Colon (tissue), 2 donors: ENCODE measurements around the gene ARFGAP3.

Experiments
- FAIRE-seq: peaks from 2 replicates; lab custom pipeline; 2012; peaks lifted over from hg19 to GRCh38; lab: Jason Lieb, UNC
- donor health status: control.
- donor health status: control.

The ARFGAP3 gene

DNA sequence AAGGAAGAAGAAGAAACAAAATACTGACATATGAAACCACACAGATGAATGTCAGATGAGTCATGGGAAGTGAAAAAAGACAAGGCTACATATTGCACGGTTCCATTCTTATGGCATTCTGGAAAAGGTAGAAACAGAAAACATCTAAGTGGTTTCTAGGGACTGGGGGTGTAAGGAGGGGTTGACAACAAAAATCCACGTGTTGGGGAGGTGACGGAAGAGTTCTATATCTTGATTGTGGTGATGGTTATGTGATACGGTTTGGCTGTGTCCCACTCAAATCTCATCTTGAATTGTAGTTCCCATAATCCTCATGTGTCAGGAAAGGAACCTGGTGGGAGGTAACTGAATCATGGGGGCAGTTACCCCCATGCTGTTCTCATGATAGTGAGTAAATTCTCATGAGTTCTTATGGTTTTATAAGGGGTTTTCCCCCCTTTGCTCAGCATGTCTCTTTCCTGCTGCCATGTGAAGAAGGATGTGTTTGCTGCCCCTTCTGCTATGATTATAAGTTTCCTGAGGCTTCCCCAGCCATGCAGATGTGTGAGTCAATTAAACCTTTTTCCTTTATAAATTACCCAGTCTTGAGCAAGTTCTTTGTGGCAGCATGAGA, 6.4 kb upstream of the ARFGAP3 start:
- FAIRE-seq, result no peak

DNA sequence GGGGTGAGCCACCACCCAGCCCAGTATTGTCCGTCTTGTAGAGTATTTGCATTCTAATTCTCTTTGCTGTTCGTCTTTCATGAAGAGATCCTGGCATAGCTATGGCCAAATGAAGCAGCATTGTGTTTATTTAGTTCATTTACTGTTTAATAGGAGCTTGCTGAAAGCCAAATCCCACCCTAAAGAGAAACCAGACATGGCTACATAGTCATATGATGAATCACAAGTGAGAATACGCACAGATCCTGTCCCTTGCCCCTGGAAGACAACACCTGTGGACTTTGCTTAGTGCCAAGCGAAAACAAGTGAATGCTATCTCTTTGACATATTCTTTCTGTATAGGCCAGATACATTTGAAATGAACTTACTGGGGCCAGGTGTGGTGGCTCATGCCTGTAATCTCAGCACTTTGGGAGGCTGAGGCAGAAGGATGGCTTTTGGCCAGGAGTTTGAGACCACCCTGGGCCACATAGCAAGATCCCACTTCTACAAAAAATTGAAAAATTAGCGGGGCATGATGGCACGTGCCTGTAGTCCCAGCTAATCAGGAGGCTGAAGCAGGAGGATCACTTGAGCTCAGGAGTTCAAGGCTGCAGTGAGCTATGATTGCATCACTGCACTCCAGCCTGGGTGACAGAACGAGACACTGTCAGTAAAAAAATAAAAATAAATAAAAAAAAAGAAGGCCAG, 5.1 kb upstream of the ARFGAP3 start:
- FAIRE-seq, result no peak

DNA sequence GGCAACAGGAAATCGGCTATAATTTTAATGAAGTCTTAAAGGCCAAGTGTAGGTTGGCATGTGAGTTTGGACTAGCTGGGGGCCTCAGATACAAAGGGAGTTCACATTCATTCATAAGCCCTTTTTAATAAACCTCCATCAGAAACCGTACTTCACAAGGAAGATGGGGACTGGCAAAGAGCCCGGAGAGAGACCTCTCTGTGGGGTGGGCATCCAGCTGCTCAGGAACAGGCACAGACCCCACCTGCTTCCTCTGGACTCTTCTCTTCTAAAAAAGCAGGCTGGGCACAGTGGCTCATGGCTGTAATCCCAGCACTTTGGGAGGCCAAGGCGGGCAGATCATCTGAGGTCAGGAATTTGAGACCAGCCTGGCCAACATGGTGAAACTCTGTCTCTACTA, 3.9 kb upstream of the ARFGAP3 start:
- no peak for FAIRE-seq

DNA sequence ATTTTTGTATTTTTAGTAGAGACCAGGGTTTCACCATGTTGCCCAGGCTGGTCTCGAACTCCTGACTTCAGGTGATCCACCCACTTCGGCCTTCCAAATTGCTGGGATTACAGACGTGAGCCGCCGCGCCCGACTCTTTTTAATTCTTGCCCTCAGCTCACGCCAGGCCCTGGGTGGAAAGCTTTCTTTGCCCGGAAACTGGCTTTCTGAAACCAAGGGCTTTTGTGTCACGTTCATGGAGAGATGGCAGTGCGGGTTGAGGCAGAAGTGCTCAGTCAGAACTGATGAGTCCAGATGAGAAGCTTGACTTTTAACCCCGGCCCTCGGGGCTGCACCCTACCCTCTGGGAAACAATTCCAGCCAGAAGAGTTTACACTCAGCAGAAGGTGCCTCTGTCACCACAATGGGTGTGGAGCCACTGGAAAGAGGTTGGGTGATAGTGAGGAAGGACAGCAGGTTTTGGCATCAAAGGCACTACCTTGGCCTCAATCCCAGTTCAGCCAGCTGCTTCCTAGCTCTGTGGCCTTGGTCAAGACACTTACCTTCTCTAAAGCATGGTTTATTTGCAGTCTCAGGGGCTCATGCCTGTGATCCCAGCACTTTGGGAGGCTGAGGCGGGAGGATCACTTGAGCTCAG, 890 bp upstream of the ARFGAP3 start:
- no peak for FAIRE-seq

DNA sequence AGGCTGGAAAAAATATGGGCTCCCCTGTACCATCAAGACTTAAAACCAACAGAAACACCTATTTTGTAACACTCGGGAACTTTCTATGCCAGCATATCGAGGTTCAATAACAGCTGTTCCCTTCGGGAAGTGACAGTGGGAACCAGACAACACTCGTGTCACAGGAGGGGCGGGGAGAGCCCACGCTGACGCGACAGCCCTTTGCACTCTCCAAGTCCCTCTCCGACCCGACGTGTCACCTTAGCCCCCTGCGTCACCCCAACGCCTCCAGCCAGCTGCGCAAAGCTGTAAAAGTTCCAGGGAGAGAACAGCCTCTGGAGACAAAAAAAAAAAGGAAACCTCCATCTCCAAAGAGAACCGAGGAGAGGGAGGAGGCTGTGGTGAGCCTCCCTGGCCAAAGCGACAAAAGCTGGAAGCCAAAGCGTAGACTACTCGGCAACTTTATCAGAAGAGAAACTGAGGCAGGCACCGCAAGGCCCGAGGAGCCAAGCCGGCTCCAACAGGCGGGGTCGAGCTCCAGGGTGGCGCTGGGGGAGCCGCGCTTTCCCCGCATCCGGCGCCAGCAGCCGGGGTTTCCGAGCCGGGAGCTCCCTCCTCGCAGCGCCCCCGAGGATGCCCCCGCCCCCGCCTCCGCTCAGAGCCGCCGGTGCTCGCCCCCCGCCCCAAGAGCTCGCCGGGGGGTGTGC, 751 bp downstream of the ARFGAP3 start:
- FAIRE-seq, result no peak

DNA sequence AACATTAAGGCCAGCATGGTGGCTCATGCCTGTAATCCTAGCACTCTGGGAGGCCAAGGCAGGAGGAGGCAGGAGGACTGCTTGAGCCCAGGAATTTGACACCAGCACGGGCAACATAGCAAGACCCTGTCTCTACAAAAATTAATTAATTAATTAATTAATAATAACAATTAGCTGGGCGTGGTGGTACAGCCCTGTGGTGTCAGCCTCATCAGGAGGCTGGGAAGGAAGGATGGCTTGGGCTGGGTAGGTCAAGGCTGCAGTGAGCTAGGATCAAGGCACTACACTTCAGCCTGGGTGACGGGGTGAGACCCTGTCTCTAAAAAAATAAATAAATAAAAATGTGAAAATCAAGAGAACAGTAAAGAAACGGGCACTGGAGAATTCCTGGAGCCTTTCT, 1.4 kb downstream of the ARFGAP3 start:
- no peak for FAIRE-seq

DNA sequence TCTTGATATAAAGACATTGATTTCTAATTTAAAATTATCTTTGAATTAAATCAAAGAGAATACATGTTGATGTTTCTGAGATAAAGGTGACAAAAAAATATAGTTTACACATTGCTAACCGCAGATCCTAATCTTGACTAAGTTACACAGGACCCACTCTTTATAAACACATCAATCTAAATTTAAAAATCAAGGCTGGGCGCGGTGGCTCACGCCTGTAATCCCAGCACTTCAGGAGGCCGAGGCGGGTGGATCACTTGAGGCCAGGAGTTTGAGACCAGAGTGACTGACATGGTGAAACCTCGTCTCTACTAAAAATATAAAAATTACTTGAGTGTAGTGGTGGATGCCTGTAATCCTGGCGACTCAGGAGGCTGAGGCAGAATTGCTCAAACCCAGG, 1.9 kb downstream of the ARFGAP3 start:
- no peak for FAIRE-seq

DNA sequence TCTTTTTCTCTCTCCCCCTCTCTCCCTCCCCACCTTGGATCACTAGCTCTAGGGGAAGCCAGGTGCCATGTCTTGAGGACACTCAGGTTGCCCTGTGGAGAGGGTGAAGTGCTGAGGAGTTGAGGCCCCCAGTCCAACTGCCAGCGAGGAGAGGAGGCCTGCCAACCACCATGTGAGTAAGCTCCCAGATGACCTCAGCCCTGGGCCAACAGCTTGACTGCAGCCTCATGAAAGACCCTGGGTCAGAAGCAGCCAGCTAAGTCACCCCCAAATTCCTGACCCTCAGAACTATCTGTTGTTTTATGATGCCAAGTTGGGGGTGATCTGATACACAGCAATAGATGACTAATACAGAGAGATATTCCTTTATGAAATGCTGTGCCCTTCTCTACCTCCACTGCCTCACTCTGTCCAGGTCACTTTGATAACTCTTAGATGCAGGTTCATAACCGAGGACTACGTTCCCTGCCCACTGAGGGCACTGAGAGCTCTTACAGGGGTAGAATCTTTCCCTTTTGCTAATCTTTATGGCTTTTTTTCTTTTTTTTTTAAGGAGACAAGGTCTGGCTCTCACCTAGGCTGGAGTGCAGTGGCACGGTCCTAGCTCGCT, 8.0 kb downstream of the ARFGAP3 start:
- FAIRE-seq, result no peak

DNA sequence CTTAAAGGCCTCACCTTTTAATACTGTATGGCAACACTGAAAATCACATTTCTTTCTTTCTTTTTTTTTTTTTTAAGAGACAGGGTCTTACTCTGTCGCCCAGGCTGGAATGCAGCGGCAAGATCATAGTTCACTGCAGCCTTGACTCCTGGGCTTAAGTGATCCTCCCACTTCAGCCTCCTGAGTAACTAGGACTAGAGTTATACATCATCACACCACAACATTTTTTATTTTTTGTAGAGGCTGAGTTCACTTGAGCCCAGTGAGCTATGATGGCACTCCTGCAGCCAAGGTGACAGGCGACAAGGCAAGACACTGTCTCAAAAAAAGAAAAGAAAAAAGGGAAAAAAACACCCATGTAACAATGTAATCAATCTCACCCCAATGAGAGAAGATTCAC, 10.0 kb downstream of the ARFGAP3 start:
- no peak for FAIRE-seq

DNA sequence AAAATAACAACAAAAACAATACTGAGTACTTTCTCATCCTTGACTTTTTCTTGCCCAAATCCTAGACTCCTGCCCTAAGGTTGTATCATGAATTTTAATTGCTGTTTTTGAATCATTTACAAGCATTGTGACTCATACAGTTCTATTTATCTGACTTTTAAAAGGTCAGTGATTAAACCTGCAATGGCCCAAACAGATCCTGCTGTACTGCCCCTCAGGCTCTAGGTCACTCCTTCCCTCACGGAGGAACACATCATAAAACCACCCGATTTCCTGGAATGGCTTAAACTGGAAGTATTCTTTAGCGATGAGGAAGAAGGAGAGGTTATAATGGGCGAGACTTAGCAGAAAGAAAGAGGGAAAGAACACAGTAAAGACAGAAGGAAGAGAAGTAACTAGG, 12.3 kb downstream of the ARFGAP3 start:
- FAIRE-seq, result no peak

DNA sequence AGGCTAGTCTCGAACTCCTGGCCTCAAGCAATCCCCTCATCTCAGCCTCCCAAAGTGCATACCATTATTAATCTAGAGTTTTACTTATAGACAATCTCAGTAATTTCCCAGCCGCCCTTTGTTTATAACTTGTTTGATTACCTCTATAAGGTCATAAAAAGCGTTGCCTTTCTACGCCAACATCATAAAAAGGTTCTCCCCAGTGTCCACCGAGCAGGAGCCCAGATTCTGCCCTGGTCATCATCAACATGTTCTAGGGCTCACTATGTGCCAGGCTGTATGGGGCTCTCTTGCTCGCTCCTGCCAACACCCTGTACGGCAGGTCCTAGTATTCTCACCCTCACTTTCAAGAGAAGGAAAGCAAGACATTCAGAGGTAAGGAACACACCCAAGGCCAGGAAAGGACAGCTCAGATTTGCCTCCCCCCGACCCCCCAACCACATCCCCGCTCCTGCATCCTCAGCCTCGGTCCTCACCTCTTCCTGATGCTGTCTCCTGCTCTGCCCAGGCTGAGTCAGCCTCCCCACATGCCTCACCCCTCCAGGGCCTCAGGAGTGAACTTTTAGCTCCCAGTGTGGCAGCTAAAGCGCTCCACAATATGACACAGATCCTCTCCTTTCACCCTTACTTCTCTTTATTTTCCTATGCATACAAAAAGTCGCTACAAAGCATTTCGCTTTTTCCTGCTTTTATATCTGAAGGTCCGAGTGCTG, 14.3 kb downstream of the ARFGAP3 start:
- FAIRE-seq, result no peak

DNA sequence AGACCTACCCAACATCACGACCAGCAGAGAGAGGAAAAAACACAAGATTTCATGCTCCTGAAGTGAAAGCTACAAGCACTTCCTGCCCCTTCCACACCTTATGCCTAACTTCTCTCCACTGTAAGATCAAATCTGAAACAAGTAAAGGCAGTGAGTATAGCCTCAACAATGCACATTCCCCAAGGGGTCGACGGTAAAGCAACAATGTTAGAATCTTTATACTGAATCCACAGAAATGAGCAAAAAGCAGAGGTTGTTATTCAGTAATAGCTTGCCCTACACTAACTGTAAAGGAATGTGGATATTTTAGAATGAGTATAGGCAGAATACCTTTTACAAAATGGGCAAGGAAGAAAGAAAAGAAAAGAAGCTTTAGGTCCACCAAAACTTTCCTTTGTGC, 15.6 kb downstream of the ARFGAP3 start:
- no peak for FAIRE-seq

DNA sequence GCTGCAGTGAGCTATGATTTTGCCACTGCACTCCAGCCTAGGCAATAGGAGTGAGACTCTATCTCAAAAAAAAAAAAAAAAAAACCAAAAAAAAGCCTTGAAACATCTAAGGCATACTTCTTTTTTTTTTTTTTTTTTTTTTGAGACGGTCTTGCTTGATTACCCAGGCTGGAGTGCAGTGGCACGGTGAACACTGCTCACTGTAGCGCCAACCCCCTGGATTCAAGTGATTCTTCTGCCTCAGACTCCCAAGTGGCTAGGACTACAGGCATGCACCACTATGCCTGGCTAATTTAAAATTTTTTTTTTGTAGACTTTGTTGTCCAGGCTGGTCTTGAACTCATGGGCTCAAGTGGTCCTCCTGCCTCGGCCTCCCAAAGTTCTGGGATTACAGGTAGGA, 19.5 kb downstream of the ARFGAP3 start:
- no peak for FAIRE-seq

DNA sequence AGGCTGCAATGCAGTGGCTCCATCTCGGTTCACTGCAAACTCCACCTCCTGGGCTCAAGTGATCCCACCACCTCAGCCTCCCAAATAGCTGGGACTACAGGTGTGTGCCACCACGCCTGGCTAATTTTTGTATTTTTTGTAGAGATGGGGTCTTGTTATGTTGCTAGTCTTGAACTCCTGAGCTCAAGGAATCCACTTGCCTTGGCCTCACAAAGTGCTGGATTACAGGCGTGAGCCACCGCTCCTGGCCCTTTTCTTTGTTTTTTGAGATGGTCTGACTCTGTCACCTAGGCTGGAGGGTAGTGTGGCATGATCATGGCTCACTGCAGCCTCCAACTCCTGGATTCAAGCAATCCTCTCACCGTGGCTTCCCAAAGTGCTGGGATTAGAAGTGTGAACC, 21.0 kb downstream of the ARFGAP3 start:
- no peak for FAIRE-seq

DNA sequence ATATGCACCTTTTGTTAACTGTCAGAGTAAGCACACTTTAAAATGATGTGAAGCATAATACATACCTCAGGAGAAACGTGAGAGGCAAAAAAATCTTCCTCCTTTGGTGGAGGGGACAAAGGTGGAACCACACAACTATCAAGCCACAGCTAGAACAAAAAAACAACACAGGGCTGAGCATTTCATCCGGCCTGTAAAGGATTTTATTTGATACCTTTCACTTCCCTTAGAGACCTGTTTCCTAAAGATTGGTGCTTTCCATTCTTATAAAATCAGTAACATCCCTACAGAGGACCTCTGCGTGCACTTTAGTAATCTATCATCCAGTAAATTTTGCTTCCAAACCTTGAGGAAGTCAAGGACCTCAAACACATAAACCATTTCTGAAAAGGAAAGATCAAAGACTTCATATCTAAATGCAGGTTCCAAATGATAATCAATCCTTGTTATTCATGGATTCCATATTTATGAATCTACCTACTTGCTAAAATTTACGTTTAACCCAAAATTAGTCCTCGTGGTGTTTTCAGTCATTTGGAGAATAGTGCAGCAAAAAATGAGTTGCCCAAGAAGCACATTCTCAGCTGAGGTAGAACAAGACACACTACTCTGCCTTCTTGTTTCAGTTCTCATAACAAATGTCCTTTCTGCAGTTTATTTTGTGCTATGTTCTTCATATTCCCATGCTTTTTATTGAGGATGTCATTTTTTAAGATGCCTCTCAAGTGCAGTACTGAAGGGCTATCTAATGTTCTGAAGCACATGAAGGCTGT, 22.7 kb downstream of the ARFGAP3 start:
- no peak for FAIRE-seq

DNA sequence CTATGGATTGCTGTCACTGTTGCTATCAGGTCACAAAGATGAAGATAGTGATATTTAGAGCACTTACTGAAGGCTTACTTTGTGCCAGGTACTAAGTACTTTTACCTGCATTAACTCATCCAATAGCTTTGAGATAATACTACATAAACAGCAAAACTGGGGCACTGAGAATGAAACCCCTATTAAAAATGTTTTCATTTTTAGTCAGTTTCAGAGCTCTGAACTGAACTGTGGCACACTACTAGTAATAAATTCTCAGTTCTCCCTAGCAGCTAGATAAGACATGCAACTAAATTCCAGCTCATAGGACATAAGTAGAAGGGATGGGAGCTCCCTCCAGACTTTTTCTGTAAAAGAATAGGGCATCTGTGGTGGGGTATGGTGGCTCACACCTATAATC, 24.0 kb downstream of the ARFGAP3 start:
- no peak for FAIRE-seq

DNA sequence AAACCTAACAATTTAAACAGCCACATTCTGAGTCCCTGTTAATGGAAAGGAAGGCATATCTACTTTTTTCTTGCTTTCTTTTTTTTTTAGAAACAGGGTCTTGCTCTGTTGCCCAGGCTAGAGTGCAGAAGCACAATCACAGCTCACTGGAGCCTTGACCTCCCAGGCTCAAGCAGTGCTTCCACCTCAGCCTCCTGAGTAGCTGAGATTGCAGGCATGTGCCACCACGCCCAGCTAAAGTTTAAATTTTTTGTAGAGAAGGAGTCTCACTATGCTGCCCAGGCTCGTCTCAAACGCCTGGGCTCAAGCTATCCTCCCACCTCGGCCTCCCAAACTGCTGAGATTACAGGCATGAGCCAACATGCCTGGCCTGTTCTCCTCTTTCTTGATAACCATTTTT, 25.4 kb downstream of the ARFGAP3 start:
- no peak for FAIRE-seq

DNA sequence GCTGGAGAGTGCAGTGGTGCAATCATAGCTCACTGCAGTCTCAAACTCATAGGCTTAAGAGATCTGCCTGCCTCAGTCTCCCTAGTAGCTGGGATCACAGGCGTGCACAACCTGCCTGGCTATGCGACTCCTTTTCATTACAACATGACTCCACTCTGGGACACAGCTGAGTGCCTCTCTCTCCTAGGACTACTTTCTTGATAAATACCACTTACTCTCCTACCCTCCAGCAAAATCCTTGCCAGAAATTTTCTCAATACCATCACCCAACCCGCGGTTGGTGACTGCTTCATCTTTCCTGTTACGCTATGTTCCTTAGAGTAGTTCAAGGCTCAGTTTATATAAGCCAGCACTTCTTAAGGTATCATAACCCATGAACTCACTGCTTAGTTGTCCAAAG, 26.9 kb downstream of the ARFGAP3 start:
- no peak for FAIRE-seq

DNA sequence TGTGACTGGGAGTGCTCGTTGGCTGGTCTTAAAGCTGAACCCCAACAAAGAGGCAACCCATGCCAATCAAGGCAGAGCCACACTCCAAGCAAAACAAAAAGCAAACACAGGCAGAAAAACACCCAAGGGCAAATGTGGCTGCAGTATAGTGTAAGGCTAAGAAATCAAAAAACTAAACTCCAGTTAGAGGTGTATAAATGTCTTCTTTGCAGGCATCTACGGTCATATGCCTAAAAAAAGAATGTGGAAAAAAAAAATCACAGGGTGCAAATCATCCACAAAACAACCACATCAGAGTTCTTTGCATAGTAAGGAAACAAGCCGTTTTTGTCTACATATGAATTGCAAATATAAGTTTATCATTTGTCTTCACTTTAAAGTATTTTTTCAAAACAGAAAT, 27.8 kb downstream of the ARFGAP3 start:
- FAIRE-seq, result no peak

DNA sequence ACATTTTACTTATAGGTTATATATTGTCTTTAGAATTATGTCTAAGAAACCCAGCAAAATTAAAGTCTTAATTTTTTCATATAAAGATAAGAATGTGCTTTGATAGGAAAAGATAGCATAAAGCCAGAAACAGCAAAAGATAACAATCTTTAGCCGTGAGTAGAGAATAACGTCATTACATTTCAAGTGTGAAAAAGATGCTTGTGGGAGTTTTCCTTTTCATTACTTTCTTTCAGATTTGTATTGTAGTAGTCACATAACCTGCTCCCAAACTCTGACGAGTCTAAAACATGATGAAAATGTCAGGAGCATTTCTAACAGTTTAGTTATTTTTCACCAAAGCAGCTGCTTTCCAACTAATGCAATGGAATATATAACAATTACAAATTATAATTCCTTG, 31.3 kb downstream of the ARFGAP3 start:
- FAIRE-seq, result no peak

DNA sequence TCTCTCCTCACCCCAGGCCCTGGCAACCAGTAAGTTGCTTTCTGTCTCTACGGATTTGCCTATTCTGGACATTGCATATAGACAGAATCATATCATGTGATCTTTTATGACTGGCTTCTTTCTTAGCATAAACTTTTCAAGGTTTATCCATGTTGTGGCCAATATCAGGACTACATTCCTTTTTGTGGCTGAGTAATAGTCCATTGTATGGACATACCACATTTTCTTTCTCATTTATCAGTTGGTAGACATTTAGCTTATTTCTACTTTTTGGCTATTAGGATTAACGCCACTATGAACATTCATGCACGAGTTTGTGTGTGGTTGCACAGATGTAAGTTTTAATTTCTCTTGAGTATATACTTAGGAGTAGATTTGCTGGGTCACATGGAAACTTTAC, 35.7 kb downstream of the ARFGAP3 start:
- FAIRE-seq, result no peak
